CD4-positive, alpha-beta T cell (primary cell): ENCODE measurements around the gene SASH1. TPM values are rescaled to one million over a fixed set of nuclear protein-coding genes. Genes with fewer than 3 reads are reported as not detected.

Experiments
- ATAC-seq: fragments of 200-7000 bp; cut with Tn5 transposase; one replicate; pipeline ENCODE4 v1.10.0; 2022; ENCODE audit warnings: mild to moderate bottlenecking; ENCODE audit not compliant: poor library complexity
- CTCF ChIA-PET: fragments of 350-600 bp; sonication (Branson Sonifier 250); formaldehyde crosslinking; loops from one replicate; lab custom pipeline; 2021; ENCODE audit warnings: antibody characterized with exemption, inconsistent platforms; lab: Charles Lee
- POLR2A ChIA-PET: fragments of 350-600 bp; sonication (Branson Sonifier 250); formaldehyde crosslinking; loops from one replicate; lab custom pipeline; 2021; ENCODE audit warnings: antibody characterized with exemption, inconsistent platforms; lab: Charles Lee
- DNase-seq, 14 experiments: peaks; one replicate each; pipeline ENCODE4 v3.0.0-alpha.2; 2013 to 2020; ENCODE audit warnings: mixed read lengths in 2 of 14
- H3K27ac ChIP-seq, 2 donors: one replicate each; pipeline versions ENCODE4 v1.5.1 to v1.7.0; 2013; ENCODE audit warnings: low read length in 2 of 2, low read depth in 1 of 2, mild to moderate bottlenecking in 1 of 2
- H3K27me3 ChIP-seq, 2 experiments: 1 replicate in 1 of 2; 2 replicates in 1 of 2; pipeline versions ENCODE4 v1.6.1 to v1.7.0; 2013; ENCODE audit warnings: low read length in 2 of 2, control low read depth in 1 of 2, mild to moderate bottlenecking in 1 of 2, moderate library complexity in 1 of 2; ENCODE audit not compliant: insufficient read depth in 2 of 2, control insufficient read depth in 1 of 2
- H3K36me3 ChIP-seq: one replicate; pipeline ENCODE4 v1.6.1; 2013; ENCODE audit warnings: low read length, control low read depth; ENCODE audit not compliant: insufficient read depth
- H3K4me1 ChIP-seq: one replicate; pipeline ENCODE4 v1.6.1; 2013; ENCODE audit warnings: low read length, control low read depth; ENCODE audit not compliant: insufficient read depth
- H3K4me3 ChIP-seq: one replicate; pipeline ENCODE4 v1.5.1; 2013; ENCODE audit warnings: mild to moderate bottlenecking, low read length, moderate library complexity
- H3K9me3 ChIP-seq, 2 experiments: 1 replicate in 1 of 2; 2 replicates in 1 of 2; pipeline versions ENCODE4 v1.6.1 to v1.7.0; 2013; ENCODE audit warnings: low read length in 2 of 2, mild to moderate bottlenecking in 2 of 2, control low read depth in 1 of 2, moderate library complexity in 1 of 2; ENCODE audit not compliant: control insufficient read depth in 1 of 2, insufficient read depth in 1 of 2
- H3K27ac Mint-ChIP-seq: one replicate; pipeline ENCODE4 v1.8.0; 2020; ENCODE audit warnings: mixed read lengths
- H3K27me3 Mint-ChIP-seq: one replicate; pipeline ENCODE4 v1.8.0; 2021; ENCODE audit warnings: mixed read lengths
- H3K36me3 Mint-ChIP-seq: one replicate; pipeline ENCODE4 v1.8.0; 2021; ENCODE audit warnings: low read depth, mixed read lengths
- H3K4me1 Mint-ChIP-seq: one replicate; pipeline ENCODE4 v1.8.0; 2021; ENCODE audit warnings: low read depth, mixed read lengths
- H3K4me3 Mint-ChIP-seq: one replicate; pipeline ENCODE4 v1.8.0; 2020; ENCODE audit warnings: mild to moderate bottlenecking, mixed read lengths
- H3K9me3 Mint-ChIP-seq: one replicate; pipeline ENCODE4 v1.8.0; 2020; ENCODE audit warnings: mixed read lengths
- CTCF ChIP-seq: fragments of 200-600 bp; IDR thresholded peaks from one replicate; pipeline ENCODE4 v1.8.0; 2022; ENCODE audit warnings: antibody characterized with exemption, mild to moderate bottlenecking
- intact Hi-C, 2 experiments: fragments of 100-400 bp; cut with DNase I in 1 of 2; cut with micrococcal nuclease in 1 of 2; formaldehyde crosslinking; loops; one replicate each; pipeline versions ENCODE4 v1.15.1 to v1.9.0; 2023 to 2025; cut with DNase I, micrococcal nuclease
- total RNA-seq, 174 experiments: library from RNA in 2 of 174; stranded (reverse) in 2 of 174; gene quantifications; one replicate each; pipeline ENCODE4 v1.2.3 and lab custom pipeline; 2021 to 2026

Gene SASH1
- total RNA-seq, 2 experiments from 2014 or later = 0.58 to 0.75 TPM

- intact Hi-C loops = no loop called here
- CTCF ChIA-PET = no interaction called here
Observed at GRCh38 chr6:148452876-148453275, 110.2 kb downstream of the SASH1 start.

DNA sequence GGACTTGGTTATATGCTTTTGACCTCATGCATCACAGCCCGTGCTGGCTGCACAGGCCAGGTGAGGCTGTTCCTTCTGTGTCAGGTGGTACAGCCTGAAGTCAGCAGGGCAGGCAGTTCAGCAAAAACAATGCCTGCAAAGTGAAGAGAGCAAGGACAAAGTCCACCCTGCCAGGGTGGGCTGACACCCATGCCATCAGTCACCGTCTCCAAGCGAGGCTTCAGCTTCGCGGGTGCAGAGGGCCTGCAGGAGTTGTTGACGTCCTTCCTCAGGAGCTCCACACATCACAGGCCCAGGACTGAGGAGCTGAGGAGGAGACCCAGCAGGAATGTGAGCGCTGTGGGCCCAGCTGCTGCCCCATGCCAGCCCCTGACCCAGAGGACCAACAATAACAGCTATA is 111.3 kb downstream of the SASH1 start:
- Histone ChIP-seq H3K36me3 (no peaks in the 10 kb centered on the region), H3K4me3 (no peak overlapping the region), H3K9me3 (peaks cover 0 to 4% of the 10 kb centered on the region in 2 experiments), H3K27ac (no peak overlapping the region), H3K27me3 (peaks cover 0 to 2% of the 10 kb centered on the region in 2 experiments), H3K4me1 (peaks cover 18% of the 10 kb centered on the region)
- DNase-seq (no peak), ATAC-seq (no peak)
- no peak overlapping the region for H3K27ac Mint-ChIP-seq
- ChIA-PET POLR2A (no interaction called here), CTCF (no interaction called here)
- H3K27me3 Mint-ChIP-seq = peaks cover 4% of the 10 kb centered on the region
- no peak overlapping the region for H3K4me3 Mint-ChIP-seq
- TF ChIP-seq CTCF = no peak
- intact Hi-C loops = no loop called here
- no peaks in the 10 kb centered on the region for H3K36me3 Mint-ChIP-seq
- peaks cover 20% of the 10 kb centered on the region for H3K4me1 Mint-ChIP-seq
- H3K9me3 Mint-ChIP-seq = no peaks in the 10 kb centered on the region

More at GRCh38 chr6:148452876-148453275, 110.2 kb downstream of the SASH1 start:
- no peak for TF ChIP-seq CTCF
- H3K4me1 Mint-ChIP-seq = peaks cover 31% of the 10 kb centered on the region
- POLR2A ChIA-PET = no interaction called here
- no peak for DNase-seq
- Histone ChIP-seq H3K4me1 (peaks cover 18% of the 10 kb centered on the region), H3K27ac (no peak overlapping the region), H3K4me3 (no peak overlapping the region), H3K36me3 (no peaks in the 10 kb centered on the region), H3K27me3 (peaks cover 0 to 2% of the 10 kb centered on the region in 2 experiments), H3K9me3 (peaks cover 0 to 4% of the 10 kb centered on the region in 2 experiments)
- no peak for ATAC-seq
- H3K27ac Mint-ChIP-seq = no peak overlapping the region
- no peaks in the 10 kb centered on the region for H3K36me3 Mint-ChIP-seq
- peaks cover 14% of the 10 kb centered on the region for H3K27me3 Mint-ChIP-seq
- no peaks in the 10 kb centered on the region for H3K9me3 Mint-ChIP-seq
- H3K4me3 Mint-ChIP-seq = no peak overlapping the region

DNA sequence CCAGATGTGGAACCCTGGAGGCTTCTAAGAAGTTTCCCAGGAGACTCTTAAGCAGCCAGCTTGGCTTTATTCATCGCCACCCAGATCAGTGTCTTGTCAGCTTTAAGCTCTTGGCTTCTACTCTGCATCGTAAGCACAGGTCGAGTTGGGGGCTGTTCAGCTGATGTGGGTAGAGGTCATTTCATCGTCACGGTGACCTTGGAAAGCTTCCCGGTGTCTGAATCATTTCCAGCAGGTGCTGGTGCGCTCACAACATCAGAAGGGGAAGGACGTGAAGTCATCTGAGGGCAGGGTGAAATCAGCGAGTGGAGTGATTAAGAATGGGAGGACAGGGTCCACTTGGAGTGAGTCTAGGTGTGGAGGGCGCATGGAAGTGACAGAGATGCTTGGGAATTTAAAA is 112.6 kb downstream of the SASH1 start:
- POLR2A ChIA-PET = no interaction called here
- intact Hi-C loops = no loop called here
- ATAC-seq = no peak

More for the DNA sequence above, 112.6 kb downstream of the SASH1 start:
- no peak for TF ChIP-seq CTCF
- H3K4me1 ChIP-seq = peaks cover 18% of the 10 kb centered on the region
- no peak overlapping the region for H3K27ac ChIP-seq
- Mint-ChIP-seq H3K36me3 (no peaks in the 10 kb centered on the region), H3K9me3 (no peaks in the 10 kb centered on the region), H3K4me1 (peaks cover 20% of the 10 kb centered on the region), H3K27ac (no peak overlapping the region), H3K4me3 (no peak overlapping the region), H3K27me3 (peaks cover 4% of the 10 kb centered on the region)
- no peak for DNase-seq
- peaks cover 0 to 4% of the 10 kb centered on the region in 2 experiments for H3K9me3 ChIP-seq
- no peaks in the 10 kb centered on the region for H3K36me3 ChIP-seq
- CTCF ChIA-PET = no interaction called here
- H3K4me3 ChIP-seq = no peak overlapping the region
- peaks cover 0 to 2% of the 10 kb centered on the region in 2 experiments for H3K27me3 ChIP-seq
